ENCODE data around the gene GNPTAB.

DNA sequence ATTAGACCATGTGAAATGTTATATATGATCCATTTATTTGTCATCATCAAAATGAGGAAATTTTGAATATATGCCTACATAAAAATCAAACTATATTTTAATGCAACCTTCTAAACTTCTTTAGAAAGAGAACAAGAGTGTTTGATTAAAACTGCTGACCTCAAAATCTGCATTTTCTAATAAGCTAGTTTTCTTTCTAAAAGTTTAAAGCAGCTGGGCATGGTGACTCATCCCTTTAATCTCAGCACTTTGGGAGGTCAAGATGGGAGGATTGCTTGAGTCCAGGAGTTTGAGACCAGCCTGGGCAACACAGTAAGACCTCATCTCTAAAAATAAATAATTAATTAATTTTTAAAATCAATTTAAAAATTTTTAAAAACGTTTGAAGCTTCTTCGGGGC lies 36.2 kb downstream of the GNPTAB start:
- TF ChIP-seq POLR2AphosphoS5 (IDR thresholded peaks at IDR 0.05; ENCODE audit: low read depth, low read length): no peak
- TF ChIP-seq, protein P1, sequence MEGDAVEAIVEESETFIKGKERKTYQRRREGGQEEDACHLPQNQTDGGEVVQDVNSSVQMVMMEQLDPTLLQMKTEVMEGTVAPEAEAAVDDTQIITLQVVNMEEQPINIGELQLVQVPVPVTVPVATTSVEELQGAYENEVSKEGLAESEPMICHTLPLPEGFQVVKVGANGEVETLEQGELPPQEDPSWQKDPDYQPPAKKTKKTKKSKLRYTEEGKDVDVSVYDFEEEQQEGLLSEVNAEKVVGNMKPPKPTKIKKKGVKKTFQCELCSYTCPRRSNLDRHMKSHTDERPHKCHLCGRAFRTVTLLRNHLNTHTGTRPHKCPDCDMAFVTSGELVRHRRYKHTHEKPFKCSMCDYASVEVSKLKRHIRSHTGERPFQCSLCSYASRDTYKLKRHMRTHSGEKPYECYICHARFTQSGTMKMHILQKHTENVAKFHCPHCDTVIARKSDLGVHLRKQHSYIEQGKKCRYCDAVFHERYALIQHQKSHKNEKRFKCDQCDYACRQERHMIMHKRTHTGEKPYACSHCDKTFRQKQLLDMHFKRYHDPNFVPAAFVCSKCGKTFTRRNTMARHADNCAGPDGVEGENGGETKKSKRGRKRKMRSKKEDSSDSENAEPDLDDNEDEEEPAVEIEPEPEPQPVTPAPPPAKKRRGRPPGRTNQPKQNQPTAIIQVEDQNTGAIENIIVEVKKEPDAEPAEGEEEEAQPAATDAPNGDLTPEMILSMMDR (IDR thresholded peaks at IDR 0.05): no peak
- TF ChIP-seq SIN3A (IDR thresholded peaks at IDR 0.05; ENCODE audit: borderline replicate concordance, insufficient read depth, low read depth, low read length): no peak
- no peak for TF ChIP-seq TCF7L2 (IDR thresholded peaks at IDR 0.05; ENCODE audit: low read depth, low read length)
- TF ChIP-seq, protein P2, sequence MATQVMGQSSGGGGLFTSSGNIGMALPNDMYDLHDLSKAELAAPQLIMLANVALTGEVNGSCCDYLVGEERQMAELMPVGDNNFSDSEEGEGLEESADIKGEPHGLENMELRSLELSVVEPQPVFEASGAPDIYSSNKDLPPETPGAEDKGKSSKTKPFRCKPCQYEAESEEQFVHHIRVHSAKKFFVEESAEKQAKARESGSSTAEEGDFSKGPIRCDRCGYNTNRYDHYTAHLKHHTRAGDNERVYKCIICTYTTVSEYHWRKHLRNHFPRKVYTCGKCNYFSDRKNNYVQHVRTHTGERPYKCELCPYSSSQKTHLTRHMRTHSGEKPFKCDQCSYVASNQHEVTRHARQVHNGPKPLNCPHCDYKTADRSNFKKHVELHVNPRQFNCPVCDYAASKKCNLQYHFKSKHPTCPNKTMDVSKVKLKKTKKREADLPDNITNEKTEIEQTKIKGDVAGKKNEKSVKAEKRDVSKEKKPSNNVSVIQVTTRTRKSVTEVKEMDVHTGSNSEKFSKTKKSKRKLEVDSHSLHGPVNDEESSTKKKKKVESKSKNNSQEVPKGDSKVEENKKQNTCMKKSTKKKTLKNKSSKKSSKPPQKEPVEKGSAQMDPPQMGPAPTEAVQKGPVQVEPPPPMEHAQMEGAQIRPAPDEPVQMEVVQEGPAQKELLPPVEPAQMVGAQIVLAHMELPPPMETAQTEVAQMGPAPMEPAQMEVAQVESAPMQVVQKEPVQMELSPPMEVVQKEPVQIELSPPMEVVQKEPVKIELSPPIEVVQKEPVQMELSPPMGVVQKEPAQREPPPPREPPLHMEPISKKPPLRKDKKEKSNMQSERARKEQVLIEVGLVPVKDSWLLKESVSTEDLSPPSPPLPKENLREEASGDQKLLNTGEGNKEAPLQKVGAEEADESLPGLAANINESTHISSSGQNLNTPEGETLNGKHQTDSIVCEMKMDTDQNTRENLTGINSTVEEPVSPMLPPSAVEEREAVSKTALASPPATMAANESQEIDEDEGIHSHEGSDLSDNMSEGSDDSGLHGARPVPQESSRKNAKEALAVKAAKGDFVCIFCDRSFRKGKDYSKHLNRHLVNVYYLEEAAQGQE (IDR thresholded peaks at IDR 0.05; ENCODE audit: insufficient read depth in 1 of 2, low read depth in 2 of 2, low read length in 1 of 2): no peak

Data from Panc1 (cell line).